ENCODE results near the gene FEZ2. TPM values are rescaled to one million over a fixed set of nuclear protein-coding genes. Genes with fewer than 3 reads are reported as not detected.

FEZ2 gene
- total and polyA plus RNA-seq, 9 of the 15 experiments (the other 6 are each of a cell fraction or from before 2014, with no cell fraction given) = 9.9 to 35.5 (median 20.1) TPM

GRCh38 chr2:36587556-36587955 lies 10.4 kb downstream of the FEZ2 start (continued):
- TF ChIP-seq ZNF232 (CRISPR knock-in tag; IDR thresholded peaks at IDR 0.05) (no peak), HINFP (tag; conservative IDR thresholded peaks at IDR 0.05; ENCODE audit: low read depth) (no peak)

- Histone ChIP-seq H3K9me1 (ENCODE audit: control insufficient read depth, insufficient read depth, low read length) (no peaks in the 10 kb centered on the region), H3K9ac (ENCODE audit: insufficient read depth in 1 of 2, low read depth in 2 of 2, low read length in 2 of 2) (no peak overlapping the region), H2AFZ (ENCODE audit: low read depth, low read length) (no peak overlapping the region), H4K20me1 (replicated peaks; ENCODE audit: control insufficient read depth, insufficient read depth, low read length) (no peaks in the 10 kb centered on the region), H3K79me2 (ENCODE audit: control insufficient read depth, insufficient read depth, low read length) (peaks cover 4% of the 10 kb centered on the region; the same call in 1 of the 3 replicates), H3K27me3 (ENCODE audit: control insufficient read depth in 2 of 2, insufficient read depth in 2 of 2, low read length in 2 of 2) (no peaks in the 10 kb centered on the region), H3K36me3 (ENCODE audit: control insufficient read depth, insufficient read depth, low read length) (peaks cover 66% of the 10 kb centered on the region), H3K4me1 (replicated peaks in 1 of 2; ENCODE audit: control insufficient read depth in 2 of 2, insufficient read depth in 2 of 2, low read length in 2 of 2) (no peaks in the 10 kb centered on the region), H3K27ac (ENCODE audit: extremely low read depth, low read depth, low read length) (no peak overlapping the region), H3K9me3 (replicated peaks; ENCODE audit: control insufficient read depth, insufficient read depth, low read depth, low read length) (no peaks in the 10 kb centered on the region), H3K4me3 (no peak overlapping the region), H3K4me2 (ENCODE audit: insufficient read depth, low read length) (no peak overlapping the region)
- CTCF ChIA-PET (ENCODE audit: low intra/inter-chr PET ratio) = no interaction called here
- intact Hi-C loops (cut with micrococcal nuclease) (no loop called here), in situ Hi-C loops (cut with MboI) (no loop called here)
- FAIRE-seq (no peak), ATAC-seq (no peak), DNase-seq (ENCODE audit: extremely low read depth in 1 of 4, low spot score in 3 of 4) (no peak)
- 73% methylated on average over 1 of the region's 1 CpG for WGBS (ENCODE audit: insufficient coverage, low coverage, missing lambda C conversion rate)
- POLR2A ChIA-PET = no interaction called here
- BruUV-seq (replicated peaks) = no TSS peak
- TF ChIP-seq ZZZ3 (IDR thresholded peaks at IDR 0.05) (no peak), ZNF3 (CRISPR knock-in tag; IDR thresholded peaks at IDR 0.05) (no peak), MLLT1 (IDR thresholded peaks at IDR 0.05) (no peak), FOXO4 (CRISPR knock-in tag; IDR thresholded peaks at IDR 0.05) (no peak), HSF4 (CRISPR knock-in tag; IDR thresholded peaks at IDR 0.05; ENCODE audit: borderline replicate concordance) (no peak), ZBTB43 (CRISPR knock-in tag; IDR thresholded peaks at IDR 0.05) (no peak), PATZ1 (CRISPR knock-in tag; IDR thresholded peaks at IDR 0.05; ENCODE audit: borderline replicate concordance) (no peak), ZNF143 (CRISPR knock-in tag; IDR thresholded peaks at IDR 0.05) (no peak)
Measured at GRCh38 chr2:36587101-36587500, 10.9 kb downstream of the FEZ2 start.

Data from K562 (cell line).